ENCODE measurements around the gene CAMKMT.

DNA sequence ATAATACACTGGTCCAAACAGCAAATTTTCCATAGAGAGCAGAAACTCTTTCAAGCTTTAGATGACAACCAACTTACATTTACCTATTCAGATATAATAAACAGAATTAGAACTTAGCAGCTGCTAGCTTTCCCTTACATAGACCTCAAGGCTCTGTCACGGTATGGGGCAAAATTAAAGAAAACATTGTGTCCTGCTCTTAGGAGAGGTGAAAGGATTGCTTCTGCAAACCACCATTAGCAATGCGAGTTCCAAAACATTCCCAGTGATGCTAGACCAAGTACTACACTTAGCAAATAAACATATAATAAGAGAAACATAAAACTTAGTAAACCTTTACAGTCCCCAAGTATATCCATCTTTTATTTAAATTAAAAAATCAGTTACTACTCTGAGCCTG lies 183.3 kb downstream of the CAMKMT start:
- TF ChIP-seq, protein P1, sequence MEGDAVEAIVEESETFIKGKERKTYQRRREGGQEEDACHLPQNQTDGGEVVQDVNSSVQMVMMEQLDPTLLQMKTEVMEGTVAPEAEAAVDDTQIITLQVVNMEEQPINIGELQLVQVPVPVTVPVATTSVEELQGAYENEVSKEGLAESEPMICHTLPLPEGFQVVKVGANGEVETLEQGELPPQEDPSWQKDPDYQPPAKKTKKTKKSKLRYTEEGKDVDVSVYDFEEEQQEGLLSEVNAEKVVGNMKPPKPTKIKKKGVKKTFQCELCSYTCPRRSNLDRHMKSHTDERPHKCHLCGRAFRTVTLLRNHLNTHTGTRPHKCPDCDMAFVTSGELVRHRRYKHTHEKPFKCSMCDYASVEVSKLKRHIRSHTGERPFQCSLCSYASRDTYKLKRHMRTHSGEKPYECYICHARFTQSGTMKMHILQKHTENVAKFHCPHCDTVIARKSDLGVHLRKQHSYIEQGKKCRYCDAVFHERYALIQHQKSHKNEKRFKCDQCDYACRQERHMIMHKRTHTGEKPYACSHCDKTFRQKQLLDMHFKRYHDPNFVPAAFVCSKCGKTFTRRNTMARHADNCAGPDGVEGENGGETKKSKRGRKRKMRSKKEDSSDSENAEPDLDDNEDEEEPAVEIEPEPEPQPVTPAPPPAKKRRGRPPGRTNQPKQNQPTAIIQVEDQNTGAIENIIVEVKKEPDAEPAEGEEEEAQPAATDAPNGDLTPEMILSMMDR (conservative IDR thresholded peaks at IDR 0.05): no peak
- TF ChIP-seq ZFX (IDR thresholded peaks at IDR 0.05): no peak
